Liver (tissue), 9 donors: ENCODE results near the gene ANGPTL4. TPM values are rescaled to one million over a fixed set of nuclear protein-coding genes. Genes with fewer than 3 reads are reported as not detected.
A peak's percentile ranks its signal among the peaks of the same experiment; 100 is the strongest.

ENCODE experiments used
- DNase-seq: peaks from one replicate; pipeline ENCODE4 v3.0.0-alpha.2; 2017; ENCODE audit warnings: low spot score
- H3K27ac ChIP-seq, 2 donors: one replicate each; pipeline ENCODE4 v1.7.0; 2013; ENCODE audit warnings: inconsistent platforms in 2 of 2, low read length in 2 of 2, control low read depth in 1 of 2, low read depth in 1 of 2, mild to moderate bottlenecking in 1 of 2
- H3K27me3 ChIP-seq, 4 donors: one replicate each; pipeline versions ENCODE4 v1.6.1 to v1.7.0; 2013; ENCODE audit warnings: low read length in 3 of 4, inconsistent platforms in 1 of 4, mild to moderate bottlenecking in 1 of 4, moderate library complexity in 1 of 4; ENCODE audit not compliant: control insufficient read depth in 4 of 4, insufficient read depth in 4 of 4
- H3K36me3 ChIP-seq, 4 donors: one replicate each; pipeline versions ENCODE4 v1.6.1 to v1.7.0; 2013; ENCODE audit warnings: low read length in 3 of 4, mild to moderate bottlenecking in 3 of 4, low read depth in 1 of 4, moderate library complexity in 1 of 4; ENCODE audit not compliant: control insufficient read depth in 4 of 4, insufficient read depth in 3 of 4
- H3K4me1 ChIP-seq, 4 donors: one replicate each; pipeline versions ENCODE4 v1.6.1 to v1.7.0; 2013; ENCODE audit warnings: low read length in 3 of 4, mild to moderate bottlenecking in 3 of 4, moderate library complexity in 1 of 4; ENCODE audit not compliant: control insufficient read depth in 4 of 4, insufficient read depth in 4 of 4
- H3K4me3 ChIP-seq, 3 donors: one replicate each; pipeline versions ENCODE4 v1.6.1 to v1.7.0; 2013; ENCODE audit warnings: low read length in 3 of 3, control low read depth in 1 of 3, low read depth in 1 of 3, mild to moderate bottlenecking in 1 of 3
- H3K9ac ChIP-seq, 2 donors: one replicate each; pipeline ENCODE4 v1.7.0; 2013; ENCODE audit warnings: low read length in 2 of 2, mild to moderate bottlenecking in 2 of 2, moderate library complexity in 2 of 2, control low read depth in 1 of 2, low read depth in 1 of 2
- H3K9me3 ChIP-seq, 4 donors: one replicate each; pipeline versions ENCODE4 v1.6.1 to v1.7.0; 2013; ENCODE audit warnings: low read length in 3 of 4; ENCODE audit not compliant: control insufficient read depth in 4 of 4
- CTCF ChIP-seq: fragments of 150-350 bp; IDR thresholded peaks from 2 replicates; pipeline ENCODE4 v1.5.1; 2017; ENCODE audit warnings: improper control_type of control experiment, low read depth, low read length; ENCODE audit not compliant: missing input control
- EGR1 ChIP-seq, 2 donors: IDR thresholded peaks; 2 replicates each; pipeline ENCODE4 v1.6.1; 2016 to 2018; ENCODE audit warnings: antibody characterized with exemption in 2 of 2, low read depth in 2 of 2
- GABPA ChIP-seq, 2 donors: IDR thresholded peaks in 1 of 2; conservative IDR thresholded peaks in 1 of 2; 2 replicates each; pipeline ENCODE4 v1.6.1; 2016; ENCODE audit warnings: antibody characterized with exemption in 2 of 2, mild to moderate bottlenecking in 1 of 2, moderate library complexity in 1 of 2
- HNF4A ChIP-seq, 2 donors: conservative IDR thresholded peaks; 2 replicates each; pipeline ENCODE4 v1.6.1; 2016; ENCODE audit warnings: antibody characterized with exemption in 2 of 2, mild to moderate bottlenecking in 2 of 2
- HNF4G ChIP-seq: IDR thresholded peaks from 2 replicates; pipeline ENCODE4 v1.6.1; 2016; ENCODE audit warnings: antibody characterized with exemption
- JUND ChIP-seq, 2 donors: IDR thresholded peaks; 2 replicates each; pipeline ENCODE4 v1.6.1; 2016; ENCODE audit warnings: antibody characterized with exemption in 2 of 2
- NR2F2 ChIP-seq: IDR thresholded peaks from 2 replicates; pipeline ENCODE4 v1.6.1; 2016; ENCODE audit warnings: antibody characterized with exemption
- RXRA ChIP-seq, 2 donors: IDR thresholded peaks; 2 replicates each; pipeline ENCODE4 v1.6.1; 2017 to 2018; ENCODE audit warnings: antibody characterized with exemption in 2 of 2, mild to moderate bottlenecking in 1 of 2
- SP1 ChIP-seq: IDR thresholded peaks from 2 replicates; pipeline ENCODE4 v1.6.1; 2018; ENCODE audit warnings: antibody characterized with exemption, mild to moderate bottlenecking
- TAF1 ChIP-seq: conservative IDR thresholded peaks from 2 replicates; pipeline ENCODE4 v1.6.1; 2016; ENCODE audit warnings: antibody characterized with exemption, mild to moderate bottlenecking
- YY1 ChIP-seq: IDR thresholded peaks from 2 replicates; pipeline ENCODE4 v1.6.1; 2016; ENCODE audit warnings: antibody characterized with exemption, mild to moderate bottlenecking
- ZBTB33 ChIP-seq: IDR thresholded peaks from 2 replicates; pipeline ENCODE4 v1.6.1; 2016; ENCODE audit warnings: antibody characterized with exemption
- WGBS: extraction: QIAGEN DNeasy Blood & Tissue Kit; methylation state at CpG from one replicate; pipeline ENCODE4 v1.1.7; 2013; 5-methylcytosine and 5-hydroxymethylcytosine counted together
- polyA plus RNA-seq, 2 donors: library from polyadenylated mRNA; stranded (reverse) in 1 of 2; unstranded in 1 of 2; fragments of 200-250 nt in 1 of 2; fragments of >200 nt in 1 of 2; fragmentation: Nextera tagmentation in 1 of 2; extraction: Ambion mirVana in 1 of 2; gene quantifications; one replicate each; pipeline versions ENCODE4 v1.2.1 to v1.2.3, GENCODE V29; 2013 to 2015
- total RNA-seq, 2 donors: library from RNA; depleted of rRNA; stranded (reverse); fragments of >200 nt; gene quantifications; one replicate each; pipeline ENCODE4 v1.2.3, GENCODE V29; 2014
- TF ChIP-seq, protein P1 (sequence below): IDR thresholded peaks from 2 replicates; pipeline ENCODE4 v1.6.1; 2016; ENCODE audit warnings: antibody characterized with exemption, mild to moderate bottlenecking
- TF ChIP-seq, protein P2 (sequence below): IDR thresholded peaks from 2 replicates; pipeline ENCODE4 v1.6.1; 2016; ENCODE audit warnings: antibody characterized with exemption
- TF ChIP-seq, protein P3 (sequence below): IDR thresholded peaks from 2 replicates; pipeline ENCODE4 v1.6.1; 2016; ENCODE audit warnings: antibody characterized with exemption
- donor health status: healthy.
- donor health status: healthy.
- donor health status: healthy.
- donor health status: healthy.
- donor health status: healthy.

ANGPTL4 gene
- total and polyA plus RNA-seq, 4 donors, result 0.65 to 144 (median 71.6) TPM

DNA sequence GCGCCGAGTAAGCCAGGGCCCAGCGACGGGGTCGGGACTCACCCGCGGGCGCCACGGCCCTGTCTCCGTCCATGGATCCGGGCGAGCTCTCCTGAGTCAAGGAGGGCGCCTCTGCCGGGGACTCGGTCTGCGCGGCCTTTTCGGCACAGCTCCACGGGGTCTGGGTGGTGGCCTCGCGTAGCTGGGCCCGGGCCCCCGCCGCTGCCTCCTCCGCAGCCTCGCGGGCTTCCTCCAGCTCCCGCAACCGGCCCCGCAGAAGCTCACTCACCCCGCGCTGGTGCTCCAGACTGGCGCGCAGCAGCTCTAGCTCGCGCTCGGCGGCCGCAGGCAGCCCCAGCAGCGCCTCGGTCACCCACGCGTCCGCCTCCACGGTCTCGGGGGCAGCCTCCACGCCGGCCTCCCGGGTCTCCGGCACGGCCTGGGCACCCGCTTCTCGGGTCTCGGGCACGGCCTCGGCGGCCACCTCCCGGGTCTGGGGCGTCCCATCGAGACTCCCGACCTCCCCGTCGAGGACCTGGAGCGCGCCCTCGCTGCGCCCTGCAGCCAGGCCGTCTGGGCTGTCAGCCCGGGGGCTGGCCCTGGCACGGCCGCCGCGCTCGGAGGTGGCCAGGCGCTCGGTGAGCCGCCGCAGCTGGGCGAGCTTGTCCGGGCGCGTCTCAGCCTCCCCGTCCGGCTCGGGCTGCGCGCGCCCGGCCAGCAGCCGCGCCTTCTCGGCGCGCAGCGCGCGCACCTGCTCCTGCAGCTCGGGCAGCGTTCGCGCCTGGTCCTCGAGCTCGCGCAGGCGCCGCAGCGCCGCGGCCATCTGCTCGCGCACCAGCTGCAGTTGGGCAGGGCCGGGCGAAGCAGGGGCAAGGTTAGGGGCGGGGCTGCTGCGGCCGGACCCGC lies 29.3 kb upstream of the ANGPTL4 start:
- Histone ChIP-seq H3K9me3 (no peaks in the 10 kb centered on the region), H3K9ac (no peak overlapping the region), H3K27ac (no peak overlapping the region), H3K4me1 (peaks cover 3 to 17% (median 9%) of the 10 kb centered on the region in 4 donors), H3K36me3 (no peaks in the 10 kb centered on the region), H3K4me3 (peak overlapping the region in 1 of 3 donors; percentile 51), H3K27me3 (peaks cover 0 to 4% (median 1%) of the 10 kb centered on the region in 4 donors)
- 12% methylated on average over 117 of the region's 117 CpGs for WGBS
- DNase-seq, result no peak
- TF ChIP-seq TAF1, result no peak
- no peak for TF ChIP-seq HNF4A (conservative IDR thresholded peaks at IDR 0.05)
- no peak for TF ChIP-seq ZBTB33
- no peak for TF ChIP-seq RXRA (IDR thresholded peaks at IDR 0.05)
- no peak for TF ChIP-seq YY1
- TF ChIP-seq JUND (IDR thresholded peaks at IDR 0.05), result no peak
- TF ChIP-seq NR2F2, result no peak
- TF ChIP-seq, protein P1, sequence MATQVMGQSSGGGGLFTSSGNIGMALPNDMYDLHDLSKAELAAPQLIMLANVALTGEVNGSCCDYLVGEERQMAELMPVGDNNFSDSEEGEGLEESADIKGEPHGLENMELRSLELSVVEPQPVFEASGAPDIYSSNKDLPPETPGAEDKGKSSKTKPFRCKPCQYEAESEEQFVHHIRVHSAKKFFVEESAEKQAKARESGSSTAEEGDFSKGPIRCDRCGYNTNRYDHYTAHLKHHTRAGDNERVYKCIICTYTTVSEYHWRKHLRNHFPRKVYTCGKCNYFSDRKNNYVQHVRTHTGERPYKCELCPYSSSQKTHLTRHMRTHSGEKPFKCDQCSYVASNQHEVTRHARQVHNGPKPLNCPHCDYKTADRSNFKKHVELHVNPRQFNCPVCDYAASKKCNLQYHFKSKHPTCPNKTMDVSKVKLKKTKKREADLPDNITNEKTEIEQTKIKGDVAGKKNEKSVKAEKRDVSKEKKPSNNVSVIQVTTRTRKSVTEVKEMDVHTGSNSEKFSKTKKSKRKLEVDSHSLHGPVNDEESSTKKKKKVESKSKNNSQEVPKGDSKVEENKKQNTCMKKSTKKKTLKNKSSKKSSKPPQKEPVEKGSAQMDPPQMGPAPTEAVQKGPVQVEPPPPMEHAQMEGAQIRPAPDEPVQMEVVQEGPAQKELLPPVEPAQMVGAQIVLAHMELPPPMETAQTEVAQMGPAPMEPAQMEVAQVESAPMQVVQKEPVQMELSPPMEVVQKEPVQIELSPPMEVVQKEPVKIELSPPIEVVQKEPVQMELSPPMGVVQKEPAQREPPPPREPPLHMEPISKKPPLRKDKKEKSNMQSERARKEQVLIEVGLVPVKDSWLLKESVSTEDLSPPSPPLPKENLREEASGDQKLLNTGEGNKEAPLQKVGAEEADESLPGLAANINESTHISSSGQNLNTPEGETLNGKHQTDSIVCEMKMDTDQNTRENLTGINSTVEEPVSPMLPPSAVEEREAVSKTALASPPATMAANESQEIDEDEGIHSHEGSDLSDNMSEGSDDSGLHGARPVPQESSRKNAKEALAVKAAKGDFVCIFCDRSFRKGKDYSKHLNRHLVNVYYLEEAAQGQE, result no peak
- no peak for TF ChIP-seq SP1
- no peak for TF ChIP-seq EGR1 (IDR thresholded peaks at IDR 0.05; ENCODE audit: low read depth in 2 of 2)
- TF ChIP-seq HNF4G, result no peak
- TF ChIP-seq, protein P2, sequence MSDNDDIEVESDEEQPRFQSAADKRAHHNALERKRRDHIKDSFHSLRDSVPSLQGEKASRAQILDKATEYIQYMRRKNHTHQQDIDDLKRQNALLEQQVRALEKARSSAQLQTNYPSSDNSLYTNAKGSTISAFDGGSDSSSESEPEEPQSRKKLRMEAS, result no peak
- no peak for TF ChIP-seq GABPA (IDR thresholded peaks at IDR 0.05 in 1 of 2, conservative IDR thresholded peaks at IDR 0.05 in 1 of 2)
- TF ChIP-seq, protein P3, sequence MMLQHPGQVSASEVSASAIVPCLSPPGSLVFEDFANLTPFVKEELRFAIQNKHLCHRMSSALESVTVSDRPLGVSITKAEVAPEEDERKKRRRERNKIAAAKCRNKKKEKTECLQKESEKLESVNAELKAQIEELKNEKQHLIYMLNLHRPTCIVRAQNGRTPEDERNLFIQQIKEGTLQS, result no peak
- no peak for TF ChIP-seq CTCF
